ENCODE results near the gene FOXN4.
A peak's percentile ranks its signal among the peaks of the same experiment; 100 is the strongest.

FOXN4 gene

GRCh38 chr12:109256011-109256410, 53.1 kb downstream of the FOXN4 start:
- FAIRE-seq: no peak

GRCh38 chr12:109255377-109255776, 53.7 kb downstream of the FOXN4 start:
- FAIRE-seq: no peak

DNA sequence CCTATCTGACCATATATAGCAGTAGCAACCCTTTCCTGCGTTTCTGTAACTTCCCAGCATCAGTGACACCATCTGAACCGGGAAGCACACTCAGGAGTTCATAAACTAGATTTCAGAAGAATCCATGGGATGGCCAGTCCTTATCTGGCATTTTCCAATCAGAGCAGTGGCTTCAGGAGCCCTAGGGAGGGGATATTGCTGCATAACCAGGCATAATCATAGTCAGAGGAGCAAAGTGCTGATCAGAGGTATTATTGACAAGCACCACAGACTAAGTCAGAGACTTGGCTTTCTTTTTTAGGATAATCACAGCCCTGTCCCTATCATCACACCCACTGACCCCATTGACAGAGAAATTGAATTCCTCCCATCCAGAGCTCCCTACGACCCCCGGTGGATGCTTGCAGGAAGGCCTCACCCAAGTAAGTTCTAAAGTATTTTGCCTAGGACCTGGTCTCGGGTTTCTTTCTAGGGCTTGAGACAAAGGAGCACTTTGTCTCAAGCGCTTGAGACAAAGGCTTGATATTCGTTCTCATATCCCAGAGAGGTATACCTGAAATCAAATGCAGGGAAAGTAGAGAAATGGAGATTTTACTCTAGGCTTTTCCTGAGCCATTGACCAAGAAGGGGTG, 55.1 kb downstream of the FOXN4 start:
- FAIRE-seq: no peak

- FAIRE-seq: no peak
These were observed 56.3 kb downstream of the FOXN4 start for GRCh38 chr12:109252799-109253198.

GRCh38 chr12:109250523-109250922, 58.6 kb downstream of the FOXN4 start:
- no peak for FAIRE-seq

GRCh38 chr12:109247831-109248654, 61.0 kb downstream of the FOXN4 start:
- no peak for FAIRE-seq

DNA sequence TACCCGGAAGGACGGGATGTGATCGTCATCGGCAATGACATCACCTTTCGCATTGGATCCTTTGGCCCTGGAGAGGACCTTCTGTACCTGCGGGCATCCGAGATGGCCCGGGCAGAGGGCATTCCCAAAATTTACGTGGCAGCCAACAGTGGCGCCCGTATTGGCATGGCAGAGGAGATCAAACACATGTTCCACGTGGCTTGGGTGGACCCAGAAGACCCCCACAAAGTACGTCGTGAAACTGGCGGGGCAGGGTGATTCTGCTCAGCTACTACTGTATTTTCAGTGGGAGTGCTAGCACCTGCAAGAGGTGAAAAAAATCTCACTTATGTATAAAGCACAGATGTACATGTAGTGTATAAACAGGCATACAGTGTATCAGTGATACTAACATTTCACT, 62.9 kb downstream of the FOXN4 start:
- FAIRE-seq: no peak

- no peak for FAIRE-seq
These were observed 65.0 kb downstream of the FOXN4 start for GRCh38 chr12:109244073-109244472.

GRCh38 chr12:109241936-109242335, 67.1 kb downstream of the FOXN4 start:
- no peak for FAIRE-seq

- peak; percentile 53 for FAIRE-seq
These were observed 68.7 kb downstream of the FOXN4 start for GRCh38 chr12:109240365-109240764.

DNA sequence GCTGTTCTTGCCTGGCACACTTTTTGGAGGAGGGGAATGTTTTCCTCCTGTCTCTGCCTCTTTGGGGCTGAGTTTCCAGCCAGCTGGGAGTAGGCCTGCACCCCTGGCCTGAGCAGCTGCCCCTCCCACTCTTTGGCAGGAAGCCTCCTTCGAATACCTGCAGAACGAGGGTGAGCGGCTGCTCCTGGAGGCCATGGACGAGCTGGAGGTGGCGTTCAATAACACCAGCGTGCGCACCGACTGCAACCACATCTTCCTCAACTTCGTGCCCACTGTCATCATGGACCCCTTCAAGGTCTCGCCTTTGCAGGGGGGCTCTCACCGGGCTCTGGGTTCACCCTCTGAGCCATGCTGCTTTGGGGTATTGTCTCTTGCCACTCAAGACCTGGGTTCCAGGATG, 69.4 kb downstream of the FOXN4 start:
- FAIRE-seq: no peak

GRCh38 chr12:109239179-109239578, 69.9 kb downstream of the FOXN4 start:
- FAIRE-seq: no peak

DNA sequence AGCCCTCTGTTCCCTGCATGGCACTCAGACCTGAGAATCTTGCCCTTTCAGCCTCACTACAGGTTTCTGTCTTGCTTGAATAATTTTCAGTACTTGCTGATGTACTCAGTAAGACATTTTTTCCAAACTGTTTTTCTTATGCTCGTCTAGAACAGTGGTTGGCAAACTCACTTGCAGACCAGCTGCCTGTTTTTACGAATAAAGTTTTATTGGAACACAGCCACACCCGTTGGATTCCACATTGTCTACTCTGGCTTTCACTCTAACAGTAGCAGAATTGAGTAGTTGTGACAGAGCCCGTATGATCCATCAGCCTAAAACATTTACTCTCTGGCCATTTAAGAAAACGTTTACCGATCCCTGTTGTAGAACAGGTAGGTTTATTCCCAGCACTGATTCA, 72.8 kb downstream of the FOXN4 start:
- FAIRE-seq: no peak

DNA sequence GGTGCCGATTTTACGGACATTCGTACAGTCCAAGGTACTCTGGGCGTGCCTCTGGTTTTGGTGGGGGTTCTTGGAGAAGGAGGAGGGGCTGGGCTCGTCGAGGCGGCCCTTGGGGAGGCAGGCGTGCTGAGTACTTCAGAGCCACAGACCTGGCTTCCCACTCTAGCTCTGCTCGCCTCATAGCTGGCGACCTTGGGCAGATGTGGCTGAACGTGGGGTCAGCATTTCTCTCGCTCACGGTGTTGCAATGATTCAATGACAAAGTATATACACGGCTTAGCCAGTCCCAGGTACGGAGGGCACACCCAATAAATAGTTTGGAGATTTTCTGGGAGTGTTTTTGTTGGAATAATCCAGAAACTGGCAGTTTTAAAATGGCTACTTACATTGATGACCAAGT, 75.1 kb downstream of the FOXN4 start:
- FAIRE-seq: no peak

DNA sequence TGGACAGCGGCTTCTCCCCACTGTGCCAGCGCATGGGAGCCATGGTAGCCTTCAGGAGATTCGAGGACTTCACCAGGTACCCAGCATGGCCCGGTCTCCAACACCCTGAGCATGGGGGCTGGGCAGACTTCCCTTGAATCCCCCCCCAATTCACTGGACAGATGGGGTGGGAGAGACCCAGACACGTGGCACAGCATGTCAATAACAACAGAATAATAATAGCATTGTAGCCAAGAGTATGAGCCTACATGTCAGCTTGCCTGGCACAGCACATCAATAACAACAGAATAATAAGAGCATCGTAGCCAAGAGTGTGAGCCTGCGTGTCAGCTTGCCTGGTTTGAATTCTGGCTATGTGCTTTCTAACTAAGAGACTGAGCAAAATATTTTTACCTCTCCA, 76.4 kb downstream of the FOXN4 start:
- FAIRE-seq: no peak

- no peak for FAIRE-seq
These were observed 78.9 kb downstream of the FOXN4 start for GRCh38 chr12:109230193-109230592.

GRCh38 chr12:109228664-109229063, 80.4 kb downstream of the FOXN4 start:
- no peak for FAIRE-seq

All from TTC549 (cell line).